HepG2 (cell line): ENCODE results near the gene SCT. TPM values are rescaled to one million over a fixed set of nuclear protein-coding genes. Genes with fewer than 3 reads are reported as not detected.

Source experiments
- ATAC-seq: fragments of 200-7000 bp; cut with Tn5 transposase; 3 replicates; pipeline ENCODE4 v1.9.1; 2020; ENCODE audit warnings: mild to moderate bottlenecking, moderate library complexity
- BruUV-seq: library from RNA; stranded (reverse); fragments of 400-500 nt; replicated peaks from 2 replicates; lab custom pipeline; 2021; lab: Mats Ljungman, UMichigan
- CTCF ChIA-PET: fragments of 300-600 bp; formaldehyde crosslinking; extraction: SDS; loops from one replicate; lab custom pipeline; 2021; ENCODE audit warnings: low total read pairs, inconsistent platforms, low intra/inter-chr PET ratio; lab: Yijun Ruan, JAX
- POLR2A ChIA-PET: fragments of 350-600 bp; sonication (Branson Sonifier 250); formaldehyde crosslinking; loops from one replicate; lab custom pipeline; 2020; ENCODE audit warnings: antibody characterized with exemption, inconsistent platforms; lab: Yijun Ruan, JAX
- DNase-seq: peaks from one replicate; pipeline ENCODE4 v3.0.0-alpha.2; 2015; ENCODE audit warnings: low spot score
- FAIRE-seq: peaks from 3 replicates; lab custom pipeline; 2011; peaks lifted over from hg19 to GRCh38; lab: Jason Lieb, UNC
- H2AFZ ChIP-seq: one replicate; pipeline ENCODE4 v1.6.1; 2011; ENCODE audit warnings: low read length, inconsistent platforms
- H3K27ac ChIP-seq: fragments of 300-600 bp; 3 replicates; pipeline ENCODE4 v1.8.0; 2011; ENCODE audit warnings: mixed run types, mild to moderate bottlenecking, mixed read lengths, low read length, inconsistent platforms; ENCODE audit not compliant: insufficient read depth; ENCODE audit errors: extremely low read length
- H3K27me3 ChIP-seq, 2 experiments: fragments of 200-600 bp in 1 of 2; 2 replicates in 1 of 2; 3 replicates in 1 of 2; pipeline versions ENCODE4 v1.6.0 to v1.8.0; 2011; ENCODE audit warnings: low read length in 2 of 2, mild to moderate bottlenecking in 2 of 2, moderate library complexity in 2 of 2, inconsistent platforms in 1 of 2; ENCODE audit not compliant: insufficient read depth in 2 of 2, control insufficient read depth in 1 of 2
- H3K36me3 ChIP-seq, 2 experiments: fragments of 200-600 bp in 1 of 2; replicated peaks in 1 of 2; 2 replicates in 1 of 2; 3 replicates in 1 of 2; pipeline versions ENCODE4 v1.5.1 to v1.8.0; 2011; ENCODE audit warnings: low read length in 2 of 2, inconsistent platforms in 1 of 2; ENCODE audit not compliant: insufficient read depth in 2 of 2, control insufficient read depth in 1 of 2
- H3K4me1 ChIP-seq: 2 replicates; pipeline ENCODE4 v1.5.1; 2012; ENCODE audit warnings: low read length, inconsistent platforms; ENCODE audit not compliant: insufficient read depth
- H3K4me2 ChIP-seq: 2 replicates; pipeline ENCODE4 v1.6.0; 2011; ENCODE audit warnings: low read depth, low read length, inconsistent platforms
- H3K4me3 ChIP-seq, 3 experiments: fragments of 200-600 bp in 1 of 3; sonication (generic), shearing (Covaris generic) in 1 of 3; replicated peaks in 1 of 3; 2 replicates each; pipeline ENCODE4 v1.5.1; 2011 to 2016; ENCODE audit warnings: low read length in 3 of 3, inconsistent platforms in 2 of 3, low read depth in 2 of 3, mild to moderate bottlenecking in 2 of 3, control low read depth in 1 of 3, mixed read lengths in 1 of 3; ENCODE audit not compliant: insufficient read depth in 1 of 3
- H3K79me2 ChIP-seq: one replicate; pipeline ENCODE4 v1.6.1; 2011; ENCODE audit warnings: low read length, inconsistent platforms; ENCODE audit not compliant: insufficient read depth
- H3K9ac ChIP-seq: 2 replicates; pipeline ENCODE4 v1.6.0; 2011; ENCODE audit warnings: mild to moderate bottlenecking, low read depth, low read length, inconsistent platforms; ENCODE audit not compliant: insufficient read depth
- H3K9me3 ChIP-seq: 2 replicates; pipeline ENCODE4 v1.5.1; 2012; ENCODE audit warnings: mild to moderate bottlenecking, low read length
- H4K20me1 ChIP-seq: 2 replicates; pipeline ENCODE4 v1.6.0; 2011; ENCODE audit warnings: inconsistent platforms, mild to moderate bottlenecking, low read length, moderate library complexity; ENCODE audit not compliant: insufficient read depth
- ARNT2 ChIP-seq: sonication (generic); formaldehyde crosslinking; IDR thresholded peaks from 2 replicates; pipeline ENCODE4 v1.8.0; 2022; ENCODE audit warnings: mild to moderate bottlenecking, low read depth, missing genetic modification reagents, moderate library complexity
- HOXA9 ChIP-seq: sonication (generic); formaldehyde crosslinking; IDR thresholded peaks from 2 replicates; pipeline ENCODE4 v1.8.1; 2022; ENCODE audit warnings: missing genetic modification reagents, mild to moderate bottlenecking, moderate library complexity, borderline replicate concordance
- KMT2A ChIP-seq: sonication (generic); formaldehyde crosslinking; IDR thresholded peaks from 2 replicates; pipeline ENCODE4 v1.4.0; 2020; ENCODE audit warnings: missing genetic modification reagents
- NR3C1 ChIP-seq: sonication (generic); formaldehyde crosslinking; IDR thresholded peaks from 2 replicates; pipeline ENCODE4 v1.4.0; 2020; ENCODE audit warnings: missing genetic modification reagents
- RBM22 ChIP-seq: fragments of 200-400 bp; formaldehyde crosslinking; optimal IDR thresholded peaks from 2 replicates; pipeline ENCODE3; 2017; ENCODE audit warnings: mild to moderate bottlenecking, low read length, moderate library complexity
- RXRA ChIP-seq: sonication (generic); formaldehyde crosslinking; IDR thresholded peaks from 2 replicates; pipeline ENCODE4 v1.5.1; 2020; ENCODE audit warnings: missing genetic modification reagents
- SCMH1 ChIP-seq: sonication (generic); formaldehyde crosslinking; IDR thresholded peaks from 2 replicates; pipeline ENCODE4 v1.9.0; 2021; ENCODE audit warnings: missing genetic modification reagents, mild to moderate bottlenecking, borderline replicate concordance
- SNRNP70 ChIP-seq: fragments of 200-400 bp; formaldehyde crosslinking; IDR thresholded peaks from 2 replicates; pipeline ENCODE4 v1.6.1; 2017; ENCODE audit warnings: mild to moderate bottlenecking, low read depth, low read length, moderate library complexity
- ZNF30 ChIP-seq: sonication (generic); formaldehyde crosslinking; IDR thresholded peaks from 2 replicates; pipeline ENCODE4 v1.5.0; 2020; ENCODE audit warnings: mild to moderate bottlenecking, missing genetic modification reagents
- ZNF777 ChIP-seq: sonication (generic); formaldehyde crosslinking; IDR thresholded peaks from 2 replicates; pipeline ENCODE4 v1.4.0; 2020; ENCODE audit warnings: missing genetic modification reagents
- ZNF839 ChIP-seq: sonication (generic); formaldehyde crosslinking; IDR thresholded peaks from 2 replicates; pipeline ENCODE4 v1.4.0; 2020; ENCODE audit warnings: missing genetic modification reagents, mild to moderate bottlenecking, borderline replicate concordance
- WGBS: methylation state at CpG from one replicate; pipeline ENCODE4 v1.1.6; 2017; ENCODE audit warnings: low lambda C conversion rate; 5-methylcytosine and 5-hydroxymethylcytosine counted together
- in situ Hi-C: cut with HindIII; loops from 2 replicates; pipeline ENCODE4 v1.10.0; 2017; ENCODE audit warnings: low pct_unique_long_range_greater_than_20kb; ENCODE audit not compliant: extremely low pct_ligation_motif_present
- intact Hi-C: fragments of 100-400 bp; cut with micrococcal nuclease; formaldehyde crosslinking; loops from one replicate; pipeline ENCODE4 v1.10.0; 2022; ENCODE audit not compliant: unreplicated experiment
- polyA plus RNA-seq, 8 experiments: library from polyadenylated mRNA; depleted of rRNA in 3 of 8; stranded (reverse) in 7 of 8; unstranded in 1 of 8; fragments of >200 nt; fragmentation: Illumina TruSeq in 4 of 8; extraction: Trizol in 4 of 8; gene quantifications; 2 replicates each; pipeline versions ENCODE4 v1.2.1 to v1.2.3, GENCODE V29; 2011 to 2016; ENCODE audit warnings: low read depth in 4 of 8, missing spikeins in 1 of 8, mixed read lengths in 1 of 8; ENCODE audit not compliant: insufficient read depth in 1 of 8
- total RNA-seq, 5 experiments: library from RNA; depleted of rRNA; stranded (reverse); fragments of >200 nt; fragmentation: Illumina TruSeq; extraction: Trizol; gene quantifications; 2 replicates each; pipeline ENCODE4 v1.2.3, GENCODE V29; 2016; ENCODE audit warnings: low read depth in 1 of 5
- TF ChIP-seq, protein P1 (sequence below): sonication (generic); formaldehyde crosslinking; conservative IDR thresholded peaks from 2 replicates; pipeline ENCODE4 v1.8.0; 2022; ENCODE audit warnings: missing genetic modification reagents
- TF ChIP-seq, protein P2 (sequence below): sonication (generic); formaldehyde crosslinking; IDR thresholded peaks from 2 replicates; pipeline ENCODE4 v1.8.0; 2022; ENCODE audit warnings: low read depth, missing genetic modification reagents

Gene SCT
- total and polyA plus RNA-seq, 2 of the 13 experiments (the other 11 are each of a cell fraction or from before 2014, with no cell fraction given), result not detected

DNA sequence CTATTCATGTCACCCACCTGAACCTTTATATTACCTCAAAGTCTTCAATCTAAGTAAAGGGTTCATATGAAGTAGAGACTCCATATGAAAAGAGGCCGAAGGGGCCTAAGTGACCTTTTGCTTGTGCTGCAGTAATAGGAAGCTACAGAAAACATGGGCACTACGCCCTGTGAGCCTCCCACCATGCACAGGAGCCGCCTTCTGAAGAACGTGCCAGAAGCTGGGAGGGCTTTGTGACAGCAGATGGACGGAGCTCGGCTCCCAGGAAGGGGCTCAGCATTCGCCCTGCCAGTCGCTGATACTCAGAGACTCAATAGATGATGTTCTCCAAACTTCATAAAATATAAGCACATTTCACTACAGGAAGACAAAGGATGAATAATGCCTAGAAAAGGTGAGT, 46.9 kb upstream of the SCT start:
- intact Hi-C loops, result no loop called here
- ChIA-PET CTCF (no interaction called here), POLR2A (interaction anchor here (2.6 kb wide), 1 partner anchor 22 kb away, joined by 6 read pairs; the partner anchor contains the start of genes DEAF1 and TMEM80)
- no peak for FAIRE-seq
- H2AFZ ChIP-seq, result no peak overlapping the region
- no peak overlapping the region for H3K27ac ChIP-seq
- H4K20me1 ChIP-seq, result no peaks in the 10 kb centered on the region
- no peaks in the 10 kb centered on the region for H3K79me2 ChIP-seq
- in situ Hi-C loops, result no loop called here
- H3K36me3 ChIP-seq, result peaks cover 17 to 32% of the 10 kb centered on the region in 2 experiments; a peak in 4 of 5 replicates
- WGBS, result 100% methylated on average over 8 of the region's 8 CpGs
- no peak overlapping the region for H3K9ac ChIP-seq
- H3K9me3 ChIP-seq, result no peaks in the 10 kb centered on the region
- DNase-seq, result no peak
- H3K4me1 ChIP-seq, result no peaks in the 10 kb centered on the region
- no peak overlapping the region for H3K4me3 ChIP-seq
- BruUV-seq, result no TSS peak
- TF ChIP-seq ZNF30 (CRISPR knock-in tag), result no peak
- no peaks in the 10 kb centered on the region for H3K27me3 ChIP-seq
- no peak for ATAC-seq
- H3K4me2 ChIP-seq, result no peak overlapping the region

- Histone ChIP-seq H3K27me3 (no peaks in the 10 kb centered on the region), H3K4me3 (no peak overlapping the region), H2AFZ (no peak overlapping the region), H3K9ac (no peak overlapping the region), H3K27ac (no peak overlapping the region), H3K4me2 (no peak overlapping the region), H3K79me2 (no peaks in the 10 kb centered on the region), H4K20me1 (0 out of 2 replicates have a peak, but pooled peaks cover 4% of the 10 kb centered on the region), H3K9me3 (no peaks in the 10 kb centered on the region), H3K4me1 (no peaks in the 10 kb centered on the region), H3K36me3 (peaks cover 11 to 40% of the 10 kb centered on the region in 2 experiments; a peak in 4 of 5 replicates)
- WGBS, result 92% methylated on average over 11 of the region's 11 CpGs
- in situ Hi-C loops, result no loop called here
- no TSS peak for BruUV-seq
- FAIRE-seq, result no peak
- POLR2A ChIA-PET, result no interaction called here
- no peak for ATAC-seq
- intact Hi-C loops, result no loop called here
- CTCF ChIA-PET, result no interaction called here
- TF ChIP-seq ZNF777 (CRISPR knock-in tag), result no peak
- no peak for TF ChIP-seq ZNF839
- TF ChIP-seq, protein P1, sequence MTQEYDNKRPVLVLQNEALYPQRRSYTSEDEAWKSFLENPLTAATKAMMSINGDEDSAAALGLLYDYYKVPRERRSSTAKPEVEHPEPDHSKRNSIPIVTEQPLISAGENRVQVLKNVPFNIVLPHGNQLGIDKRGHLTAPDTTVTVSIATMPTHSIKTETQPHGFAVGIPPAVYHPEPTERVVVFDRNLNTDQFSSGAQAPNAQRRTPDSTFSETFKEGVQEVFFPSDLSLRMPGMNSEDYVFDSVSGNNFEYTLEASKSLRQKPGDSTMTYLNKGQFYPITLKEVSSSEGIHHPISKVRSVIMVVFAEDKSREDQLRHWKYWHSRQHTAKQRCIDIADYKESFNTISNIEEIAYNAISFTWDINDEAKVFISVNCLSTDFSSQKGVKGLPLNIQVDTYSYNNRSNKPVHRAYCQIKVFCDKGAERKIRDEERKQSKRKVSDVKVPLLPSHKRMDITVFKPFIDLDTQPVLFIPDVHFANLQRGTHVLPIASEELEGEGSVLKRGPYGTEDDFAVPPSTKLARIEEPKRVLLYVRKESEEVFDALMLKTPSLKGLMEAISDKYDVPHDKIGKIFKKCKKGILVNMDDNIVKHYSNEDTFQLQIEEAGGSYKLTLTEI (CRISPR knock-in tag), result no peak
- no peak for TF ChIP-seq KMT2A
- no peak for TF ChIP-seq RXRA
- no peak for TF ChIP-seq ARNT2
- no peak for TF ChIP-seq SCMH1 (CRISPR knock-in tag)
- TF ChIP-seq, protein P2, sequence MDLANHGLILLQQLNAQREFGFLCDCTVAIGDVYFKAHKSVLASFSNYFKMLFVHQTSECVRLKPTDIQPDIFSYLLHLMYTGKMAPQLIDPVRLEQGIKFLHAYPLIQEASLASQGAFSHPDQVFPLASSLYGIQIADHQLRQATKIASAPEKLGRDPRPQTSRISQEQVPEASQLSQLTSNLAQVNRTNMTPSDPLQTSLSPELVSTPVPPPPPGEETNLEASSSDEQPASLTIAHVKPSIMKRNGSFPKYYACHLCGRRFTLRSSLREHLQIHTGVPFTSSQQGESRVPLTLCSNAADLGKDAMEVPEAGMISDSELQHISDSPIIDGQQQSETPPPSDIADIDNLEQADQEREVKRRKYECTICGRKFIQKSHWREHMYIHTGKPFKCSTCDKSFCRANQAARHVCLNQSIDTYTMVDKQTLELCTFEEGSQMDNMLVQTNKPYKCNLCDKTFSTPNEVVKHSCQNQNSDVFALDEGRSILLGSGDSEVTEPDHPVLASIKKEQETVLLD (CRISPR knock-in tag), result no peak
- TF ChIP-seq HOXA9 (CRISPR knock-in tag), result no peak
- no peak for TF ChIP-seq NR3C1 (CRISPR knock-in tag)
- no peak for TF ChIP-seq SNRNP70
- TF ChIP-seq RBM22, result no peak
- DNase-seq, result no peak
Measured at GRCh38 chr11:665704-666281, 38.8 kb upstream of the SCT start.
